NCI-H128 (cell line): ENCODE measurements around the gene BAIAP2L2.
"Not testable (repeated sequence)": the region's sequence is repeated elsewhere in the genome, so short reads cannot be mapped to it uniquely, and the experiment has no call there.

Experiments used
- DNase-seq: peaks from one replicate; lab custom pipeline; 2025; ENCODE audit not compliant: unreplicated experiment; lab: John Stamatoyannopoulos, UW

The BAIAP2L2 gene

GRCh38 chr22:38081941-38082828 lies 28.3 kb downstream of the BAIAP2L2 start:
- DNase-seq, result no peak

DNA sequence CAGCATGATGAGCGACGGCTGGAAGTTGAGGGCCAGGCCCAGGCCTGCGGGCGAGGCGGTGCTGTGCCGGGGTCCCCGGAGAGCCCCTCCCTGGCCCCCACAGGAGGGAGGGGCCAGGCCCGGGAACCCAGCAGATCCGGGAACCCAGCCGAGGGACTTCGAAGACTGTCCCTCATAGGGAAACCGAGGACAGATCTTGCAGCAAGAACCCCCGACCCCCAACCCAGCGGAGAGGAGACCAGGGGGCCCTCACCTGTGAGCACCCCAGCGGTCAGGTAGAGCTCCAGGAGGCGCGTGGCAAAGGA lies 28.9 kb downstream of the BAIAP2L2 start:
- no peak for DNase-seq

DNA sequence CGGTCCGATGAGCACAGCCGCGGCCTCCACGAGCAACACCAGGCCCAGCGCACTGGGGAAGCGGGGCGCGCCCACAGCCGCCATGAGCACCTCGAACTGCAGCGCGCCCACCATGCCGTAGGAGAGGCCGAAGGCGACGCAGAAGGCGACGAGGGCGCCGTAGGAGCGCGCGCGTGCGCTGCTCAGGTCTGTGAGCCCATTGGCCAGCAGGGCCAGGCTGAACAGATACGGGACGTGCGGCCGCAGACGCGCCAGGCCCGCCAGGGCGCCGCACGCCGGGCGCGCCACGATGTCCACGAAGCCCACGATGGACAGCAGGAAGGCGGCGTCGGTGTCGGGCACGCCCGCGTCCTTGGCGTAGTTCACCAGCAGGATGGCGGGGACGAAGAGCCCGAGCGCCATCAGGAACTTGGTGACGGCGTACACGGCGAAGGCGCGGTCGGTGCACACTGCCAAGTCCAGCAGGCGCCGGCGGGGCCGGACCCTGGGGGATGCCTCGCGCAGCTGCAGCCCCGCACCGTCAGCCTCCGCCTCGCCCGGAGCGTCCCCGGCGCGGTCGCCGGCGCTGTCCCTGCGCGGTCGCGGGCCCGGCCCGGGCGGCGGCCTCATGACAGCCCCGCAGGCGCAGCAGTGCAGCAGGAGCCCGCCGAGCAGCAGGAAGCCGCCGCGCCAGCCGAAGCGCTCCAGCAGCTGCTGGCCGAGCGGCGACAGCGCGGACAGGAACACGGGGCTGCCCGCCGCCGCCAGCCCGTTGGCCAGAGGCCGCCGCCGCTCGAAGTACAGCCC lies 29.4 kb downstream of the BAIAP2L2 start:
- DNase-seq, result no peak

DNA sequence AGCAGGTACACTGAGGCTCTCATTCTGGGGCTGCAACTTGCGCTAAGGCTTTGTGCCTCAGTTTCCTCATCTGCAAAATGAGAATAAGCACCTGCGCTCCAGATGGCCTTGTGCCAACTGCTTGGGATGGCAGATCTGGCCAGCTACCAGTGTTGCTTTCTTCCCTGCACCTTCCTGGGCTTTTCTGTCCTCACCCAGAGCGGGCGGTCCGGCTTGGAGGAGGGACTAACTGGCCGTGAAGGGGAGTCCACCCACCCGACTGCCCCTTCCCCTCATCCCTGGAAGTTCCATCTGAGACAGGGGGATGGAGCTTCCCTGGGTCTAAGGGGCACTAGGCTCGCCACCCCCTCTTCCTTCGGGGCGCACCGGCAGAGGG lies 30.0 kb downstream of the BAIAP2L2 start:
- no peak for DNase-seq

GRCh38 chr22:38079804-38080203 lies 30.7 kb downstream of the BAIAP2L2 start:
- no peak for DNase-seq

DNA sequence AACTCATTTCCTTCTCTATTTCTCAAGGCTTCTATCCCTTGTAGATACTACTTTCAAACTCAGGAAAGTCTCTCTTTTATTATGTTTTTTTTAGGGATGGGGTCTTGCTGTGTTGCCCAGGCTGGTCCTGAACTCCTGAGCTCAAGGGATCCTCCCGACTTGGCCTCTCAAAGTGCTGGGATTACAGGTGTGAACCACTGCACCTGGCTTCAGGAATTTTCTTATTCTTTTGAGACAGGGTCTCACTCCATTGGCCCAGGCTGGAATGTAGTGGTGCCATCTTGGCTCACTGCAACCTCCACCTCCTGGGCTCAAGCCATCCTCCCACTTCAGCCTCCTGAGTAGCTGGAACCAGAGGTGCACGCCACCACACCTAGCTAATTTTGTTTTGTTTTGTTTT lies 31.3 kb downstream of the BAIAP2L2 start:
- DNase-seq, result not testable (repeated sequence)

- DNase-seq, result no peak
These were observed 32.2 kb downstream of the BAIAP2L2 start for GRCh38 chr22:38078046-38078840.

- no peak for DNase-seq
These were observed 32.9 kb downstream of the BAIAP2L2 start for GRCh38 chr22:38077595-38077994.

DNA sequence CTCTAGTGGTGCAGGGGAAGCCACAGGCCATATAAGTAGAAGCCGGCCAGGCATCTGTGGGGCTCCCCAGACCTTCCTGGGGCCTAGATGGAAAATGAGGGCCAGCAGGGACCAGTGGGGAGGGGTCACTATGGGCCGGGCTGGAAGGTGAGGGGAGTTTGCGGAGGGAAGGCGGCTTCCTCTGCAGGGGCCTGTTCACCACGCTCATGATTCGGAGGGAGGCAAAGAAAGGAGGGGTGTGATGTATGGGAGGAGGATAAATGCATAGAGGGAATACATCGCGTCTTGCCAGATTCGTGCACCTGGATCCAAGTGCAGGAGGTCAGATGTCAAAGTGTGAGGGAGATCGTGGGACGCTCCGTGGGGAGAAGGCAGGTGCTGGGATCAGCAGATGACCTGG lies 33.4 kb downstream of the BAIAP2L2 start:
- DNase-seq, result no peak

DNA sequence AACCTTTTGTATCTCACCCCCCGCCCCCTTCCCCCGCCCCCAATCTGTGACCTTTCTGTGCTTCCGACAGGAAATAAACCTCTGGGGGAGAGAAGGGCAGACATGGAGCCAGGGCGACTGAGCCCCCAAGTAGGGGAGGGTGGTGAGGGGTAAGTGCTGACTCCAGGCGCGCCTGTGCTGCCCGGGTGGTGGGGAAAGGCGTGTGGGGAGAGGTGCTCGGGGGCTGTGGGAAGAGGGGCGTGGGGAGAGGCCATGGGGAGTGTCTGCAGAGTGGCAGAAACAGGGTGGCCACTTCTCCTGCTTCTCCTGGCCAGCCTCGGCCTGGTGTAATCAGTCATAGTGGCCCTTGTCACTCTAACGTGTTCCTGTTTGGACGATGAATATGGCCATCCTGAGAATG lies 34.5 kb downstream of the BAIAP2L2 start:
- no peak for DNase-seq

GRCh38 chr22:38075105-38075825 lies 35.2 kb downstream of the BAIAP2L2 start:
- DNase-seq, result no peak

GRCh38 chr22:38074181-38075104 lies 36.0 kb downstream of the BAIAP2L2 start:
- no peak for DNase-seq

GRCh38 chr22:38073150-38074130 lies 37.0 kb downstream of the BAIAP2L2 start:
- DNase-seq, result no peak

- DNase-seq, result no peak
These were observed 37.9 kb downstream of the BAIAP2L2 start for GRCh38 chr22:38072322-38073149.

GRCh38 chr22:38071421-38072321 lies 38.8 kb downstream of the BAIAP2L2 start:
- no peak for DNase-seq

DNA sequence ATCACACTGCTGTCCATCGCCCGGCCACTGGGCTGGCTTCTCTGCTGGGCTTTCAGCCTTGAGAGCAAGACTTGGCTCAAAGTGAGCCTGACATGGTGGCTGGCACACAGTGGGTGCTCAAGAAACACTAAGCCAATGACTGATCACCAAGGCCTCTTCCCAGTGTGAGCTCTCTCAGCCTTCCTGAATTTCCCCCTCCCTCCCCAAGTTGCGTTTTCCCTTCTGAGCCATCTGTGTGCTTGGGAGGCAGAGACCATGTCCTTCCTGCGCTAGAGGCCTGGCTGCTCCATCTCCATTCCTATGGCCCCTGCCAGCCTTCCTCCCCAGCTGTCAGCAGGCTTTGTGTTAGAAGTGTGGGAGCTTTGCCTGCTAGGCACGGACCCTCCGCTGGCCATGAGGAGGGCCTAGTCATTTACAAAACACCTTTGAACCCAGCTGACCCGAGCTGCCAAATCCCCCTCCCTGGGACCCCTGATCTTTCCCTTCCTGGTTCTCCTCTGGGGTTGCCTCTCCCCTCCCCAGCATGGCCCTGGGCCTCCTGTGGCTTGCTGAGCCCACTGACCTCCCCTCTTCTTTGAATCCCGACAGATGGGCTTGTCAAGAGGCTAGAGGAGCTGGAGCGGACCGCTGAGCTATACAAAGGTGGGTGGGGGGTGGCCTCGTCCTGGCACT lies 40.1 kb downstream of the BAIAP2L2 start:
- no peak for DNase-seq
